Measurements from ENCODE around the gene PLEKHN1. TPM values are rescaled to one million over a fixed set of nuclear protein-coding genes. Genes with fewer than 3 reads are reported as not detected.

The PLEKHN1 gene
- polyA plus RNA-seq, 3 donors from 2014 or later: 0.14 to 2.2 (median 0.68) TPM

DNA sequence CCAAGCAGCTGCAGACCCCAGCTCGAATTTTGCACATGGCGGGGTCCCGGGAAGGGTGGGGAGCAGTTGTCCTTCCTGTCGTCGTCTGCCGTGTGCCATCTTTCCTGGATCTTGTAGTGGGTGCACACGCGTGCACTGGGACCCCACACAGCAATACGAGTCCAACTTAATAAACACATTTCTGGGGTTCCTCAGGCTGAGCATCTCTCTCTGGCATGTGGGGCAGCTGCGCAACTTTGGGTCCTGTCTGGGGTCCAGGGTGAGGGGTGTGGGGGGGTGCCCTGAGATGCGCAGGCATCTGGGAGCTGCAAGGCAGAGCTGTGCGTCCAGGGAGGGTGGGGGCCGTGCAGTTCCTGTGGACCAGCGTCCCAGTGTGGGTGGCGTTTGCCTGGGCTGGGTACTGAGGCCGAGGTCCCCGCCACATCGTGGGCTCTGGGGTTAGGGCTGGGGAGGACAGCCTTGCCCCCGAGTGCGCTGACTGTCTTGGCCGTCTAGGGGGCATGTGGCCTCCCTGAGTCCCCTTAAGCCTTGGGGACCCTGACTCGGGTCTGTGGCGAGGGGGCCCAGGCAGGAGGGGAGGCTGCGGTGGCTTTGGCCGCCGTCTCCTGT, 652 bp upstream of the PLEKHN1 start:
- no peak overlapping the region for H3K27ac Mint-ChIP-seq
- H3K36me3 Mint-ChIP-seq: peaks cover 0 to 3% (median 0%) of the 10 kb centered on the region in 3 donors
- no peak for DNase-seq
- H3K4me1 Mint-ChIP-seq: peaks cover 0 to 4% of the 10 kb centered on the region in 2 donors
- H3K9me3 Mint-ChIP-seq: no peaks in the 10 kb centered on the region
- peaks cover 0 to 2% (median 0%) of the 10 kb centered on the region in 3 donors for H3K27me3 Mint-ChIP-seq (ENCODE audit: low read depth in 3 of 3)
- peak overlapping the region in 2 of 5 donors; percentile 15 to 33 for H3K4me3 Mint-ChIP-seq

DNA sequence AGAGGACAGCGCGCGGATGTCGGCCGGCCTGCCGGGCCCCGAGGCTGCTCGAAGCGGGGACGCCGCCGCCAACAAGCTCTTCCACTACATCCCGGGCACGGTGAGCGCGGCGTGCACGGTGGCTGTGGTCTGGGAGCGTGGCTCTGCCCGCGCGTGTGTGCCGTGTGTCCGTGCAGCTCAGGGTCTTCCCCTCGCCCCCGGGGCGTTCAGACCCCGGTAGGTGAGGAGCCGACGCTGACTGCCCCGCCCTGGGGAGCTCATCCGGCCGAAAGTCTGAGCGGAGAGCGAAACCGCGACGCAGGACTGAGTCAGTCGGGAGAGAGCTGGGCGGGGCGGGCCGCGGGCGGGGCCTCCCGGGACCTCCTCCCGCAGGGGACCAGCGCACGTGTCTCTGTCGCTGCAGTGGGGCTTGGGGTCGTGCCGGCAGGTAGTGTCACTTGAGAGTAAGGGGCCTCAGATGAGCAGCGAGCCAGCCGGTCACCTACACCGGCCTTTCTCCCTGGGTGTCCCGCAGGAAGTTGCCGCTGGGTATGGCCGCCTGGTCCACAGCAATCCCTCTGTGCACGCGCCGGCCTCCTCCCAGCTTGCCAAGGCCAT, 520 bp downstream of the PLEKHN1 start:
- Mint-ChIP-seq H3K4me3 (peak overlapping the region; percentile 64 to 78 (median 76)), H3K4me1 (peaks cover 0 to 3% of the 10 kb centered on the region in 2 donors), H3K27ac (peak overlapping the region in 1 of 6 donors; percentile 42), H3K27me3 (ENCODE audit: low read depth in 3 of 3) (peaks cover 0 to 2% (median 0%) of the 10 kb centered on the region in 3 donors), H3K9me3 (no peaks in the 10 kb centered on the region), H3K36me3 (peaks cover 0 to 3% (median 0%) of the 10 kb centered on the region in 3 donors)
- DNase-seq: peak; percentile 59 to 61 (median 60)

DNA sequence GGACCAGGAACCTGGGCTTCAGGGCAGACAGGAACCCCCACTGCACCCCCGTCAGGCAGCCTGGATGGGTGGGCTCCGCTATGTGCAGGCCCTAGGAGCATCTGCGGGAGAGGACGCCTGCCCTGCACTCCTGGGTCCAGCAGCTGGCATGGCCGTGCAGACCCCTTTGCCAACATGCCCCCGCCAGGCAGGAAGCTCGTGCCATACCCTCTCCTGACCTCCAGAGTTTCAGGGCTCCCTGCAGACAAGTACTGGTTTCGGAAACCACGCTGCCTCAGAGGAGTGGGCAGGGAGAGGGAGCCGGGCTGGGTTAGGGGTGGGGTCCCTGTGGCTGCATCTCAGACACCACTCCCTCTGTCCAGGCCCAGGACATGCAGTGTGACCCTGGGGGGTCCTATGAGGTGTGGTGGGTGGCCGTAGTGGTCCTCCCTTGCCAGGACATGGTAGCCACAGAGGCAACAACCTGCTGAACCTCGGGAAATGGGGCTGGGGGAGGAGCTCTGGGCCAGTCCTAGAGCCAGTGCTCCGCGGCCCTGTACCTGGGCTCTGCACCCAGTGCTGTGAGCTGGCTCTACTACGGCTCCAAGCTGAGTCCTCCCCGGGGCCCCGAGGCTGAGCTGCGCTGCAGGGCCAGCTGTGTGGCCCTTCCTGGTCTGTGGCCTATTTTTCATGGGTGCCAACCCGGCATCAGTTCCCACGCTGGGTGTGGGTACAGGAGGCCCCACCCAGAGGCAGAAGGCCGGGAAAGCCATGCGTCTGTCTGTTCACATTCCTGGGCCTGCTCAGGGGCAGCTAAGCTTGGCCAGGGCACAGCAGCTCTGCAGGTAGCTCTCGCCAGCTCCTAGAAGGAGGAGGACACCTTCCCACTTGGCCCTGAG, 1.4 kb downstream of the PLEKHN1 start:
- Mint-ChIP-seq H3K9me3 (no peaks in the 10 kb centered on the region), H3K36me3 (peaks cover 0 to 3% (median 0%) of the 10 kb centered on the region in 3 donors), H3K4me3 (peak overlapping the region in 3 of 5 donors; percentile 29 to 68 (median 39)), H3K27me3 (ENCODE audit: low read depth in 3 of 3) (peaks cover 0 to 2% (median 0%) of the 10 kb centered on the region in 3 donors), H3K4me1 (peaks cover 0 to 3% of the 10 kb centered on the region in 2 donors), H3K27ac (no peak overlapping the region)
- no peak for DNase-seq

DNA sequence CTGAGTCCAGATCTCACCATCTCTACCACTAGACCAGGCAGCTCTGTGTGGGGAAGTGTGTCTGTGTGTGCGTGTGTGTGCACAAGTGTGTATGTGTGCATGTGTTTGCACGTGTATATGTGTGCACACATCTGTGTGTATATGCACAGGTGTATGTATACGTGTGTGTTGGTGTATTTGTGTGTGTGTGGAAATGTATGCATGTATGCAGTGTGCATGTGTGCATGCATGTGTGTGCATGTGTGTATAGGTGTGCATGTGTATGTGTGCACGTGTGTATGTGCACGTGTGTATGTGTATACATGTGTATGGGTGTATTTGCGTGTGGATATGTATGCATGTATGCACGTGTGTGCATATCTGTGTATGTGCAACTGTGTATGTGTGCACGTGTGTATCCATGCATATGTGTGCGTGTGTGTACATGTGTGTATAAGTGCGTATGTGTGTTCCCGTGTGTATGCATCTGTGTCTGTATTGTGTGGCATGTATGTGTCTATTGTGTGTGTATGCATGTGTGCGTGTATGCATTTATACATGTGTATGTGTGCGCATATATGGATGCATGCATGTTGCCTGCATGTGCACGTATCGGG, 3.1 kb downstream of the PLEKHN1 start:
- H3K27me3 Mint-ChIP-seq (ENCODE audit: low read depth in 3 of 3): peaks cover 0 to 3% (median 0%) of the 10 kb centered on the region in 3 donors
- no peak overlapping the region for H3K27ac Mint-ChIP-seq
- no peaks in the 10 kb centered on the region for H3K9me3 Mint-ChIP-seq
- no peak for DNase-seq
- peaks cover 0 to 3% (median 0%) of the 10 kb centered on the region in 3 donors for H3K36me3 Mint-ChIP-seq
- H3K4me3 Mint-ChIP-seq: peak overlapping the region in 4 of 5 donors; percentile 12 to 41 (median 31)
- H3K4me1 Mint-ChIP-seq: peaks cover 0 to 3% of the 10 kb centered on the region in 2 donors

DNA sequence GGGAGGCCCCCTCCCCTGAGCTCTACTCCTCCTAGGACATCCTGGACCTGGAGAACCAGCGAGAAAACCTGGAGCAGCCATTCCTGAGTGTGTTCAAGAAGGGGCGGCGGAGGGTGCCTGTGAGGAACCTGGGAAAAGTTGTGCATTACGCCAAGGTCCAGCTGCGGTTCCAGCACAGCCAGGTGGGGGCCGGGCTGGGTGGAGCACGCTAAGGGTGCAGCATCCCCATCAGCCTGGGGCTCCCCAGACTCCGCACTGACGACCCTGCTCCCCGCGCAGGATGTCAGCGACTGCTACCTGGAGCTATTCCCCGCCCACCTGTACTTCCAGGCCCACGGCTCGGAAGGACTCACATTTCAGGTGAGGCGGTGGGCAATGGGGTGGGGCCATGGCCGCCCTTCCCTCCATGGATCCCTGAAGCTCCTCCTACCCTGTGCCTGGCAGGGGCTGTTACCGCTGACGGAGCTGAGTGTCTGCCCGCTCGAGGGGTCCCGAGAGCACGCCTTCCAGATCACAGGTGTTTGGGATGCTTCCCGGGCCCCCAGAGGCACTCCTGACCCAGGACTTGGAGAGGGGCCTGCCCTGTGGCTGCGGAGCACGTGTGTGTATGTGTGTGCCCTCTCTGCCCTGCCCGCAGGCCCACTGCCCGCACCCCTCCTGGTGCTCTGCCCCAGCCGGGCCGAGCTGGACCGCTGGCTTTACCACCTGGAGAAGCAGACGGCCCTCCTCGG, 4.1 kb downstream of the PLEKHN1 start:
- no peaks in the 10 kb centered on the region for H3K9me3 Mint-ChIP-seq
- peaks cover 0 to 3% (median 2%) of the 10 kb centered on the region in 3 donors for H3K27me3 Mint-ChIP-seq (ENCODE audit: low read depth in 3 of 3)
- DNase-seq: no peak
- no peaks in the 10 kb centered on the region for H3K36me3 Mint-ChIP-seq
- no peak overlapping the region for H3K27ac Mint-ChIP-seq
- H3K4me3 Mint-ChIP-seq: no peak overlapping the region
- H3K4me1 Mint-ChIP-seq: peaks cover 0 to 3% of the 10 kb centered on the region in 2 donors

DNA sequence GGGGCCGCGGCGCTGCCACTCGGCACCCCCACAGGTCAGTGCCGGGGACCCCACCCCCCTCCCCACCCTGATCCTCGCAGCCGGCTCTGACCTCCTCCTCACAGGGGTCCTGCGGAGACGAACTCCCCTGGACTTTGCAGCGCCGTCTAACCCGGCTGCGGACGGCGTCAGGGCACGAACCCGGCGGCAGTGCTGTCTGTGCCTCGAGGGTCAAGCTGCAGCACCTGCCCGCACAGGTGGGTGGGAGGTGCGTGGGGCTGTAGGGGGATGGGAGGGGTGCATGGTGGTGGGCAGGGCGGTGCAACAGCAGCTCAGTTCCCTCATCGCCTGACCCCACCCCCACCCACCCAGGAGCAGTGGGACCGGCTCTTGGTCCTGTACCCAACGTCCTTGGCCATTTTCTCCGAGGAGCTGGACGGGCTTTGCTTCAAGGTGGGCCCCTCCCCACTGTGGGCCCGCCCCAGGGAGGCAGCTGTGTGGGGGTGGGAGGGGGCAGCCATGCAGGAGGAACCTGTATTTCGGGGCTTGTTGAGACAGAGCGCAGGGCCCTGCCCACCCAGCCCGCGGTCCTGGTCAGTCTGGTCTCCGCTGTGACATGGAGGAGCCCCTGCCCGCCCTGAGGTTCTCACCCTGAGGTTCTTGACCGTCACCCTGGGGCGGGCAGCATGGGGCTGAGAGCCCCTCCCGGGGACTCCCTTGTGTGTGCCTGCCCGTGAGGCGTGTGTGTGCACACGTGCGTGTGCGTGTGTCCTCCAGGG, 4.9 kb downstream of the PLEKHN1 start:
- Mint-ChIP-seq H3K36me3 (no peaks in the 10 kb centered on the region), H3K27me3 (ENCODE audit: low read depth in 3 of 3) (peaks cover 0 to 3% (median 2%) of the 10 kb centered on the region in 3 donors), H3K27ac (no peak overlapping the region), H3K4me3 (no peak overlapping the region), H3K9me3 (no peaks in the 10 kb centered on the region), H3K4me1 (peaks cover 6 to 9% of the 10 kb centered on the region in 2 donors)
- DNase-seq: no peak

DNA sequence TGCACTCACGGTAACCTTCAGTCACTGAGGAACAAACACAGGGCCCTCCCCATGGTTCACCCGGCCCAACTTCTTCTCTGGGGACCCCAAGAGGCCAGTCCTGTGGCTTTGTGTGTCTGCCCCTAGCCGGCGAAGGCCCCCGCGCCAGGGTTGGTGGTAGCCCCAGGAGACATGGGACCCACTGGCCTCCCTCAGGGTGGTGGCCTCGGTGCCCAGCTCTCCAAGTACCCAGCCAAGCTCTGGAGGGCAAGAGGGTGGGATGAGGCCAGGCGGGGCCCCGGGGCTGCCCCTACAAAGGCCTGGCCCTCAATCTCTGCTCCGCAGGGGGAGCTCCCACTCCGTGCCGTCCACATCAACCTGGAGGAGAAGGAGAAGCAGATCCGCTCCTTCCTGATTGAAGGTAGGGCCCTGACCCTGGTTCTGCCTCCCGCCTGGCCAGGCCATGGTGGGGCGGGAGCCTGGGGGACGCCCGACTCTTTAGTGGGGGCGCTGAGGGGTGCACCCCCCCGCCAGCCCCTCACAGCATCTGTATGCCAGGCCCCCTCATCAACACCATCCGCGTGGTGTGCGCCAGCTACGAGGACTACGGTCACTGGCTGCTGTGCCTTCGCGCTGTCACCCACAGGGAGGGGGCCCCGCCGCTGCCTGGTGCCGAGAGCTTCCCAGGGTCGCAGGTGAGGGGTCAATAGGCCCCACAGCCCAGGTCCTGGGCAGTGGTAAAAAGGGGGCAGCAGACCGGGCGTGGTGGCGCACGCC, 5.6 kb downstream of the PLEKHN1 start:
- no peaks in the 10 kb centered on the region for H3K9me3 Mint-ChIP-seq
- no peak for DNase-seq
- no peaks in the 10 kb centered on the region for H3K36me3 Mint-ChIP-seq
- no peak overlapping the region for H3K4me3 Mint-ChIP-seq
- peaks cover 0 to 3% (median 2%) of the 10 kb centered on the region in 3 donors for H3K27me3 Mint-ChIP-seq (ENCODE audit: low read depth in 3 of 3)
- H3K27ac Mint-ChIP-seq: no peak overlapping the region
- H3K4me1 Mint-ChIP-seq: peaks cover 6 to 9% of the 10 kb centered on the region in 2 donors

DNA sequence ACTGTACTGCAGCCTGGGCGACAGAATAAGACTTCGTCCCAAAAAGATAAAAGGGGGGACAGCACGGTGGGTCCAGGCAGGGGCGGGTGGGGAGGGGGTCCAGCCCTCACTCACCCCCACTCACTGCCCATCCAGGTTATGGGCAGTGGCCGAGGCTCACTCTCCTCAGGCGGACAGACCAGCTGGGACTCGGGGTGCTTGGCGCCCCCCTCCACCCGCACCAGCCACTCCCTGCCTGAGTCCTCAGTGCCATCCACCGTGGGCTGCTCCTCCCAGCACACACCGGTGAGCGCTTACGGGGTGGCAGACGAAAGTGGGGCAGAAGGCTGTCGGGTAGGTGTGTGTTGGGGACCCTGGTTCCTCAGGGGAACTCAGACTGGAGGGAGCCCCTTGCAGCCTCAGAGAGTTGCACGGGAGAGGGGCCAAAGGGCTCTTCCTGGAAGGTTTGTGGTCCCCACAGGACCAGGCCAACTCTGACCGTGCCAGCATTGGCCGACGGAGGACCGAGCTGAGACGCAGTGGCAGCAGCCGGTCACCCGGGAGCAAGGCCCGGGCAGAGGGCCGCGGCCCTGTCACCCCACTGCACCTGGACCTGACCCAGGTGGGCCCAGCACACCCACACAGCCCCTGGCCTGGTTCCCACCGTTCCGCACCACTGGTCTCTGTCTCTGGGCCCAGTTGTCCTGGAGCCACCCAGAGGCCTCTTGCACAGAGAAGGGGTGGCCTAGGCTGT, 6.6 kb downstream of the PLEKHN1 start:
- no peak overlapping the region for H3K4me3 Mint-ChIP-seq
- peaks cover 0 to 2% (median 2%) of the 10 kb centered on the region in 3 donors for H3K27me3 Mint-ChIP-seq (ENCODE audit: low read depth in 3 of 3)
- no peak for DNase-seq
- H3K27ac Mint-ChIP-seq: no peak overlapping the region
- peaks cover 6 to 9% of the 10 kb centered on the region in 2 donors for H3K4me1 Mint-ChIP-seq
- no peaks in the 10 kb centered on the region for H3K36me3 Mint-ChIP-seq
- no peaks in the 10 kb centered on the region for H3K9me3 Mint-ChIP-seq

DNA sequence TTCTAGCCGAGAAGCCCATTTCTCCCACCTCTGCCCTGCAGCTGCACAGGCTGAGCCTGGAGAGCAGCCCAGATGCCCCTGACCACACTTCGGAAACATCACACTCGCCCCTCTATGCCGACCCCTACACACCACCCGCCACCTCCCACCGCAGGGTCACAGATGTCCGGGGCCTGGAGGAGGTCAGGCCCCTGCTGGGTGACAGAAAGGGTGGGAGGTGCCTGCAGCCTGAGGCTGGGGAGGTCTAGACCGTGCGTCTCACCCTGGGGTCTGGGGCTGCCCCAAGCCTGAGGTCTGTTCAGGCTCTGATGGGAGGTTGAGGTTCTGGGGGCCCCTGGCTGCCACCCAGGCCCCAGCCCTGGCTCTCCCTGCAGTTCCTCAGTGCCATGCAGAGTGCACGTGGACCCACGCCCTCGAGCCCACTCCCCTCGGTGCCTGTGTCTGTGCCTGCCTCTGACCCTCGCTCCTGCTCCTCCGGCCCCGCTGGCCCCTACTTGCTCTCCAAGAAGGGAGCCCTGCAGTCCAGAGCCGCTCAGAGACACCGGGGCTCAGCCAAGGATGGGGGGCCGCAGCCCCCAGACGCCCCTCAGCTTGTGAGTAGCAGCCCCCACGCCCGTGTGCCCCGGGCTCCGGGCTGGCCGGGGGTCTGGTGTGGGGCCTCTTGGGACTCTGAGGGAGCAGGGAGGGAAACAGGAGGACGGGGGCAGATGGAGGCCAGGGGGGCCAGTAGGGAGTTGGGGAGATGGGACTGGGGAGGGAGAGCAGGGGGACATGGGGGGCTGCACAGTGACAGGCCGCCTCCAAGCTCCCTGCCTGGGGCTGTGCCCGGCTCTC, 7.4 kb downstream of the PLEKHN1 start:
- Mint-ChIP-seq H3K4me1 (peaks cover 6 to 10% of the 10 kb centered on the region in 2 donors), H3K27me3 (ENCODE audit: low read depth in 3 of 3) (peaks cover 2 to 4% (median 3%) of the 10 kb centered on the region in 3 donors), H3K27ac (no peak overlapping the region), H3K36me3 (no peaks in the 10 kb centered on the region), H3K4me3 (no peak overlapping the region), H3K9me3 (no peaks in the 10 kb centered on the region)
- no peak for DNase-seq

DNA sequence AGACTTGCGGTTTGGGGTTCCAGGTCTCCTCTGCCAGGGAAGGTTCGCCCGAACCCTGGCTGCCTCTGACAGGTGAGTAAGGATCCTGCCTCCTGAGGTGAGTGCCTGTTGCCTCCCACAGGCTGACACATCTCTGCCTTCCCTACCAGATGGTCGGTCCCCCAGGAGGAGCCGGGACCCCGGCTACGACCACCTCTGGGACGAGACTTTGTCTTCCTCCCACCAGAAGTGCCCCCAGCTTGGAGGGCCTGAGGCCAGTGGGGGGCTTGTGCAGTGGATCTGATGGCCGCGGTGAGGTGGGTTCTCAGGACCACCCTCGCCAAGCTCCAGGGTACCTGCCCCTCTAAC, 8.0 kb downstream of the PLEKHN1 start:
- no peak overlapping the region for H3K27ac Mint-ChIP-seq
- H3K27me3 Mint-ChIP-seq (ENCODE audit: low read depth in 3 of 3): peaks cover 2 to 4% (median 3%) of the 10 kb centered on the region in 3 donors
- no peak for DNase-seq
- H3K4me3 Mint-ChIP-seq: no peak overlapping the region
- no peaks in the 10 kb centered on the region for H3K36me3 Mint-ChIP-seq
- H3K4me1 Mint-ChIP-seq: peaks cover 6 to 10% of the 10 kb centered on the region in 2 donors
- no peaks in the 10 kb centered on the region for H3K9me3 Mint-ChIP-seq

Measured in immature natural killer cell (primary cell).